Endothelial cell of umbilical vein (primary cell): ENCODE measurements around the gene ITGA11. TPM values are rescaled to one million over a fixed set of nuclear protein-coding genes. Genes with fewer than 3 reads are reported as not detected.

Source experiments
- BruUV-seq: library from RNA; stranded (reverse); fragments of 400-500 nt; replicated peaks from 2 replicates; lab custom pipeline; 2021; lab: Mats Ljungman, UMichigan
- CTCF ChIA-PET: fragments of 300-600, 350-600 bp; sonication (Branson Sonifier 250); formaldehyde crosslinking; loops from one replicate; lab custom pipeline; 2021; ENCODE audit warnings: antibody characterized with exemption, inconsistent platforms; lab: Charles Lee
- POLR2A ChIA-PET: fragments of 300-600, 350-600 bp; sonication (Branson Sonifier 250); formaldehyde crosslinking; loops from one replicate; lab custom pipeline; 2021; ENCODE audit warnings: antibody characterized with exemption, inconsistent platforms; lab: Charles Lee
- DNase-seq: peaks from one replicate; pipeline ENCODE4 v3.0.0-alpha.2; 2011; ENCODE audit warnings: low read depth, low spot score
- FAIRE-seq: peaks from 2 replicates; lab custom pipeline; 2011; peaks lifted over from hg19 to GRCh38; lab: Jason Lieb, UNC
- H2AFZ ChIP-seq: 2 replicates; pipeline ENCODE4 v1.6.0; 2012; ENCODE audit warnings: low read depth, low read length, control low read depth, inconsistent platforms
- H3K27ac ChIP-seq: 2 replicates; pipeline ENCODE4 v1.5.1; 2011; ENCODE audit warnings: low read depth, mild to moderate bottlenecking, control low read depth, low read length, moderate library complexity; ENCODE audit not compliant: insufficient read depth
- H3K27me3 ChIP-seq, 2 experiments: 2 replicates each; pipeline versions ENCODE4 v1.6.0 to v1.6.1; 2011; ENCODE audit warnings: low read length in 2 of 2, mixed read lengths in 1 of 2; ENCODE audit not compliant: control insufficient read depth in 2 of 2, insufficient read depth in 2 of 2
- H3K36me3 ChIP-seq, 2 experiments: 2 replicates in 1 of 2; 3 replicates in 1 of 2; pipeline ENCODE4 v1.5.1; 2011; ENCODE audit warnings: low read length in 2 of 2, mild to moderate bottlenecking in 1 of 2, moderate library complexity in 1 of 2; ENCODE audit not compliant: control insufficient read depth in 2 of 2, insufficient read depth in 2 of 2; ENCODE audit errors: extremely low read depth in 1 of 2
- H3K4me1 ChIP-seq: 3 replicates; pipeline ENCODE4 v1.5.1; 2011; ENCODE audit warnings: mild to moderate bottlenecking, low read length; ENCODE audit not compliant: control insufficient read depth, insufficient read depth; ENCODE audit errors: extremely low read depth
- H3K4me2 ChIP-seq: 2 replicates; pipeline ENCODE4 v1.6.1; 2011; ENCODE audit warnings: low read length, control low read depth, mixed read lengths; ENCODE audit not compliant: insufficient read depth
- H3K4me3 ChIP-seq, 3 experiments: fragments of 200-600 bp in 1 of 3; sonication (generic), shearing (Covaris generic) in 1 of 3; replicated peaks in 1 of 3; 2 replicates each; pipeline ENCODE4 v1.5.1; 2011 to 2016; ENCODE audit warnings: control low read depth in 3 of 3, low read length in 3 of 3, mild to moderate bottlenecking in 2 of 3, inconsistent platforms in 1 of 3, low read depth in 1 of 3, moderate library complexity in 1 of 3; ENCODE audit not compliant: insufficient read depth in 1 of 3
- H3K79me2 ChIP-seq: 2 replicates; pipeline ENCODE4 v1.6.0; 2012; ENCODE audit warnings: low read length, inconsistent platforms; ENCODE audit not compliant: control insufficient read depth, insufficient read depth
- H3K9ac ChIP-seq: replicated peaks from 2 replicates; pipeline ENCODE3; 2011; ENCODE audit warnings: low read length, control low read depth; ENCODE audit not compliant: insufficient read depth; ENCODE audit errors: extremely low read depth
- H3K9me1 ChIP-seq: replicated peaks from 3 replicates; pipeline ENCODE4 v1.6.0; 2011; ENCODE audit warnings: mild to moderate bottlenecking, low read length; ENCODE audit not compliant: control insufficient read depth, insufficient read depth; ENCODE audit errors: extremely low read depth
- H3K9me3 ChIP-seq: replicated peaks from 2 replicates; pipeline ENCODE4 v1.5.1; 2012; ENCODE audit warnings: low read length, inconsistent platforms; ENCODE audit not compliant: control insufficient read depth, insufficient read depth
- H4K20me1 ChIP-seq: replicated peaks from 2 replicates; pipeline ENCODE3; 2011; ENCODE audit warnings: mild to moderate bottlenecking, low read length; ENCODE audit not compliant: control insufficient read depth, insufficient read depth; ENCODE audit errors: extremely low read depth
- EZH2 ChIP-seq: IDR thresholded peaks from 2 replicates; pipeline ENCODE4 v1.6.1; 2012; ENCODE audit warnings: borderline replicate concordance, low read depth, mild to moderate bottlenecking, moderate library complexity, low read length, inconsistent platforms; ENCODE audit not compliant: severe bottlenecking
- FOS ChIP-seq: IDR thresholded peaks from 2 replicates; pipeline ENCODE4 v1.6.1; 2011; ENCODE audit warnings: mild to moderate bottlenecking, low read length, moderate library complexity, borderline replicate concordance; ENCODE audit not compliant: insufficient read depth
- GATA2 ChIP-seq: IDR thresholded peaks from 2 replicates; pipeline ENCODE4 v1.7.0; 2011; ENCODE audit warnings: low read depth, mild to moderate bottlenecking, moderate library complexity, mixed read lengths, low read length; ENCODE audit not compliant: insufficient read length, insufficient read depth
- JUN ChIP-seq: IDR thresholded peaks from 2 replicates; pipeline ENCODE4 v1.6.1; 2011; ENCODE audit warnings: borderline replicate concordance, low read depth; ENCODE audit not compliant: insufficient read length, insufficient read depth
- MAX ChIP-seq: IDR thresholded peaks from 2 replicates; pipeline ENCODE4 v1.6.1; 2011; ENCODE audit not compliant: insufficient read depth, insufficient read length
- MYC ChIP-seq: IDR thresholded peaks from one replicate; pipeline ENCODE4 v1.6.1; 2011; ENCODE audit warnings: mild to moderate bottlenecking, low read depth, low read length
- POLR2A ChIP-seq: IDR thresholded peaks from 2 replicates; pipeline ENCODE4 v1.6.1; 2012; ENCODE audit warnings: low read depth, mild to moderate bottlenecking, control low read depth, low read length
- POLR2AphosphoS5 ChIP-seq: IDR thresholded peaks from 2 replicates; pipeline ENCODE4 v1.6.1; 2012; ENCODE audit warnings: low read depth, mild to moderate bottlenecking, control low read depth, low read length, moderate library complexity; ENCODE audit not compliant: insufficient read depth
- dilution Hi-C: fragments of 300-500 bp; cut with MboI; formaldehyde crosslinking; loops from one replicate; pipeline ENCODE4 v1.15.0; 2019; ENCODE audit warnings: low sequenced_read_pairs; ENCODE audit not compliant: extremely low pct_ligation_motif_present
- intact Hi-C: fragments of 100-400 bp; cut with micrococcal nuclease; formaldehyde crosslinking; loops from one replicate; pipeline ENCODE4 v1.10.0; 2022
- polyA plus RNA-seq, 4 experiments: library from polyadenylated mRNA; depleted of rRNA in 3 of 4; stranded (reverse) in 3 of 4; unstranded in 1 of 4; fragments of >200 nt; gene quantifications; 2 replicates each; pipeline versions ENCODE4 v1.2.1 to v1.2.3, GENCODE V29; 2011 to 2012; ENCODE audit warnings: missing spikeins in 1 of 4
- total RNA-seq: library from RNA; stranded (reverse); gene quantifications from 2 replicates; pipeline ENCODE4 v1.2.3, GENCODE V29; 2021
- TF ChIP-seq, protein P1 (sequence below), 2 donors: IDR thresholded peaks; 1 replicate in 1 of 2; 2 replicates in 1 of 2; pipeline ENCODE4 v1.5.1; 2011; ENCODE audit warnings: low read length in 2 of 2, mild to moderate bottlenecking in 2 of 2, moderate library complexity in 2 of 2, control low read depth in 1 of 2, inconsistent platforms in 1 of 2, low read depth in 1 of 2; ENCODE audit not compliant: insufficient read depth in 1 of 2; ENCODE audit errors: extremely low read depth in 1 of 2

ITGA11 gene
- total and polyA plus RNA-seq, 2 donors (not counting 3 experiments of a cell fraction or from before 2014, with no cell fraction given), result 0.18 to 1.0 TPM

- peak overlapping the region; percentile 89 for H3K9ac ChIP-seq
- peaks cover 34% of the 10 kb centered on the region for H3K4me1 ChIP-seq
- dilution Hi-C loops (no loop called here), intact Hi-C loops (no loop called here)
- no peaks in the 10 kb centered on the region for H3K9me3 ChIP-seq
- H3K79me2 ChIP-seq, result peaks cover 50% of the 10 kb centered on the region
- H2AFZ ChIP-seq, result no peak overlapping the region
- ChIA-PET CTCF (interaction anchor here (1.0 to 3.7 kb wide), 4 partner anchors 12 to 28 kb away, joined by 3 to 26 read pairs (median 10); no protein-coding TSS in a partner anchor), POLR2A (interaction anchor here (1.2 to 1.7 kb wide), 2 partner anchors 11 to 272 kb away, joined by 3 to 7 read pairs; no protein-coding TSS in a partner anchor)
- peak overlapping the region; percentile 39 to 85 (median 68) for H3K4me3 ChIP-seq
- H3K9me1 ChIP-seq, result no peaks in the 10 kb centered on the region
- FAIRE-seq (peak; percentile 68), DNase-seq (peak; percentile 79)
- no peak for TF ChIP-seq FOS
- TF ChIP-seq, protein P1, sequence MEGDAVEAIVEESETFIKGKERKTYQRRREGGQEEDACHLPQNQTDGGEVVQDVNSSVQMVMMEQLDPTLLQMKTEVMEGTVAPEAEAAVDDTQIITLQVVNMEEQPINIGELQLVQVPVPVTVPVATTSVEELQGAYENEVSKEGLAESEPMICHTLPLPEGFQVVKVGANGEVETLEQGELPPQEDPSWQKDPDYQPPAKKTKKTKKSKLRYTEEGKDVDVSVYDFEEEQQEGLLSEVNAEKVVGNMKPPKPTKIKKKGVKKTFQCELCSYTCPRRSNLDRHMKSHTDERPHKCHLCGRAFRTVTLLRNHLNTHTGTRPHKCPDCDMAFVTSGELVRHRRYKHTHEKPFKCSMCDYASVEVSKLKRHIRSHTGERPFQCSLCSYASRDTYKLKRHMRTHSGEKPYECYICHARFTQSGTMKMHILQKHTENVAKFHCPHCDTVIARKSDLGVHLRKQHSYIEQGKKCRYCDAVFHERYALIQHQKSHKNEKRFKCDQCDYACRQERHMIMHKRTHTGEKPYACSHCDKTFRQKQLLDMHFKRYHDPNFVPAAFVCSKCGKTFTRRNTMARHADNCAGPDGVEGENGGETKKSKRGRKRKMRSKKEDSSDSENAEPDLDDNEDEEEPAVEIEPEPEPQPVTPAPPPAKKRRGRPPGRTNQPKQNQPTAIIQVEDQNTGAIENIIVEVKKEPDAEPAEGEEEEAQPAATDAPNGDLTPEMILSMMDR (IDR thresholded peaks at IDR 0.05; ENCODE audit: extremely low read depth in 1 of 2, insufficient read depth in 1 of 2, low read depth in 1 of 2, low read length in 2 of 2), result peak in 1 of 2 donors; percentile 67
- no peaks in the 10 kb centered on the region for H3K36me3 ChIP-seq
- no peaks in the 10 kb centered on the region for H3K27me3 ChIP-seq
- H4K20me1 ChIP-seq, result peaks cover 4% of the 10 kb centered on the region
- H3K4me2 ChIP-seq, result peak overlapping the region; percentile 86
- H3K27ac ChIP-seq, result peak overlapping the region; percentile 59
- no TSS peak for BruUV-seq
These were observed 153.7 kb downstream of the ITGA11 start for GRCh38 chr15:68278345-68278594.

- CTCF ChIA-PET, result interaction anchor here (1.0 to 3.7 kb wide), 7 partner anchors 12 to 282 kb away, joined by 3 to 26 read pairs (median 5); no protein-coding TSS in a partner anchor
- H3K36me3 ChIP-seq, result no peaks in the 10 kb centered on the region
- H3K9ac ChIP-seq, result peak within 1 kb of the TSS; percentile 89
- no peaks in the 10 kb centered on the region for H3K9me3 ChIP-seq
- peak within 1 kb of the TSS; percentile 56 for H2AFZ ChIP-seq
- H3K4me3 ChIP-seq, result peak within 1 kb of the TSS; percentile 39 to 85 (median 68)
- no TSS peak for BruUV-seq
- H3K27ac ChIP-seq, result peak within 1 kb of the TSS; percentile 59
- no peaks in the 10 kb centered on the region for H3K27me3 ChIP-seq
- H3K4me1 ChIP-seq, result peaks cover 37% of the 10 kb centered on the region
- dilution Hi-C loops (no loop called here), intact Hi-C loops (loop anchor here (1.0 kb wide), 1 partner anchor 47 kb away; no protein-coding TSS in a partner anchor)
- peak; percentile 70 for FAIRE-seq
- no peaks in the 10 kb centered on the region for H3K9me1 ChIP-seq
- TF ChIP-seq MAX, result no peak
- TF ChIP-seq POLR2AphosphoS5, result peak; percentile 77
- TF ChIP-seq, protein P1 (IDR thresholded peaks at IDR 0.05; ENCODE audit: extremely low read depth in 1 of 2, insufficient read depth in 1 of 2, low read depth in 1 of 2, low read length in 2 of 2), result peak in 1 of 2 donors; percentile 25
- no peak for TF ChIP-seq GATA2
- peak; percentile 12 for TF ChIP-seq POLR2A
- TF ChIP-seq JUN, result no peak
- TF ChIP-seq FOS, result no peak
- TF ChIP-seq MYC, result peak; percentile 30
- no peak for TF ChIP-seq EZH2
- POLR2A ChIA-PET, result interaction anchor here (1.0 to 1.7 kb wide), 4 partner anchors 11 to 272 kb away, joined by 3 to 7 read pairs (median 4); no protein-coding TSS in a partner anchor
- H3K79me2 ChIP-seq, result peaks cover 45% of the 10 kb centered on the region
- peaks cover 2% of the 10 kb centered on the region for H4K20me1 ChIP-seq
- DNase-seq, result peak; percentile 92
- H3K4me2 ChIP-seq, result peak within 1 kb of the TSS; percentile 86
These were observed 154.2 kb downstream of the ITGA11 start, which contains the start of gene FEM1B for GRCh38 chr15:68277603-68278344. Gene FEM1B (plus strand): TSS chr15:68277745. CDS start chr15:68278418, 673 bp downstream.
